ENCODE data around the gene OR2S2. TPM values are rescaled to one million over a fixed set of nuclear protein-coding genes. Genes with fewer than 3 reads are reported as not detected.

Gene OR2S2
- total and polyA plus RNA-seq, 2 of the 4 experiments (the other 2 are of a cell fraction) = 0.46 to 0.90 TPM

- ATAC-seq (ENCODE audit: low read depth) = no peak
- H3K14ac ChIP-seq (replicated peaks; ENCODE audit: low read depth, low read length) = no peak overlapping the region
- no peak overlapping the region for H3K4me2 ChIP-seq (ENCODE audit: low read depth, low read length)
- dilution Hi-C loops (cut with HindIII; ENCODE audit: low sequenced_read_pairs, unreplicated experiment) = no loop called here
- no peak overlapping the region for H3K4me3 ChIP-seq (ENCODE audit: insufficient read depth, low read depth, low read length)
- peak overlapping the region; percentile 45; the same call in 1 of the 2 replicates for H4K5ac ChIP-seq (ENCODE audit: low read depth, low read length)
- no peak overlapping the region; the same call in 1 of the 2 replicates for H3K9ac ChIP-seq (ENCODE audit: low read depth, low read length)
- H4K20me1 ChIP-seq (ENCODE audit: insufficient read depth, low read length) = no peaks in the 10 kb centered on the region
- ChIA-PET CTCF (no interaction called here), POLR2A (ENCODE audit: unreplicated experiment) (no interaction called here)
- peak overlapping the region; percentile 19; the same call in 1 of the 2 replicates for H3K27ac ChIP-seq (ENCODE audit: insufficient read depth, low read length)
- H3K9me1 ChIP-seq (ENCODE audit: insufficient read depth, low read length) = peaks cover 14% of the 10 kb centered on the region
- H2BK20ac ChIP-seq (ENCODE audit: low read depth, low read length) = peak overlapping the region; percentile 56
- intact Hi-C loops (cut with micrococcal nuclease) = no loop called here
- H3K36me3 ChIP-seq (ENCODE audit: control insufficient read depth, insufficient read depth, low read length) = no peaks in the 10 kb centered on the region
- peak overlapping the region; percentile 8 for H2BK120ac ChIP-seq (ENCODE audit: low read depth, low read length)
- no peak for DNase-seq
- H3K27me3 ChIP-seq (ENCODE audit: control insufficient read depth, insufficient read depth, low read length) = no peaks in the 10 kb centered on the region
- in situ Hi-C loops (cut with MboI; ENCODE audit: low sequenced_read_pairs) = no loop called here
- H3K9me3 ChIP-seq (ENCODE audit: control insufficient read depth, insufficient read depth, low read length) = no peaks in the 10 kb centered on the region
- H3K56ac ChIP-seq (ENCODE audit: extremely low read depth, insufficient read depth, low read length) = no peak overlapping the region
- peaks cover 12% of the 10 kb centered on the region for H3K4me1 ChIP-seq (ENCODE audit: control insufficient read depth, insufficient read depth, low read length)
- WGBS, 2 experiments (ENCODE audit: extremely low coverage in 2 of 2, insufficient read length in 1 of 2) = 100% methylated on average over 1 of the region's 4 CpGs; no CpG with 5 or more reads in 1 of the 2 experiments
- TF ChIP-seq MXI1 (IDR thresholded peaks at IDR 0.05; ENCODE audit: borderline replicate concordance, low read depth, low read length) (no peak), RCOR1 (IDR thresholded peaks at IDR 0.05; ENCODE audit: insufficient replicate concordance, low read length) (no peak), RFX5 (IDR thresholded peaks at IDR 0.05; ENCODE audit: low read depth, low read length) (no peak), BHLHE40 (IDR thresholded peaks at IDR 0.05; ENCODE audit: low read depth, low read length) (no peak), ELK1 (IDR thresholded peaks at IDR 0.05; ENCODE audit: borderline replicate concordance, low read depth, low read length) (no peak), USF2 (IDR thresholded peaks at IDR 0.05; ENCODE audit: low read depth, low read length) (no peak), SMC3 (IDR thresholded peaks at IDR 0.05; ENCODE audit: low read depth, low read length) (no peak), POLR2A (IDR thresholded peaks at IDR 0.05; ENCODE audit: low read depth, low read length) (no peak), NFE2L2 (IDR thresholded peaks at IDR 0.05; ENCODE audit: low read depth, low read length) (no peak), CTCF (conservative IDR thresholded peaks at IDR 0.05; ENCODE audit: low read depth, low read length) (no peak), FOS (IDR thresholded peaks at IDR 0.05; ENCODE audit: low read depth, low read length) (no peak), MAZ (IDR thresholded peaks at IDR 0.05; ENCODE audit: borderline replicate concordance, low read depth, low read length) (no peak), RAD21 (IDR thresholded peaks at IDR 0.05; ENCODE audit: low read length) (no peak), CHD1 (IDR thresholded peaks at IDR 0.05; ENCODE audit: low read depth, low read length) (no peak), CEBPB (IDR thresholded peaks at IDR 0.05; ENCODE audit: low read depth, low read length) (no peak)
- no peak overlapping the region; the same call in 1 of the 2 replicates for H3K4ac ChIP-seq (ENCODE audit: low read depth, low read length)
- peaks cover 0 to 4% of the 10 kb centered on the region in 2 experiments; a peak in 1 of 4 replicates for H3K79me1 ChIP-seq (ENCODE audit: low read depth in 1 of 2, low read length in 2 of 2)
- no peak overlapping the region for H2AFZ ChIP-seq (replicated peaks; ENCODE audit: low read length, poor library complexity)
- BruUV-seq (replicated peaks) = no TSS peak
- peak overlapping the region; percentile 67 for H2BK5ac ChIP-seq (ENCODE audit: low read depth, low read length, poor library complexity, severe bottlenecking)
- H4K8ac ChIP-seq (ENCODE audit: low read depth in 2 of 2, low read length in 2 of 2) = peak overlapping the region in 1 of 2 experiments; percentile 31; a peak in 2 of 4 replicates
- H2BK15ac ChIP-seq (ENCODE audit: low read depth, low read length) = peak overlapping the region; percentile 49; the same call in 2 of the 3 replicates
- H2AK5ac ChIP-seq (ENCODE audit: low read depth, low read length) = 0 out of 2 replicates have a peak overlapping the region, but pooled peaks have one; percentile 41
- no peak overlapping the region for H2AK9ac ChIP-seq (replicated peaks; ENCODE audit: low read depth, low read length, poor library complexity)
- H3K23ac ChIP-seq (ENCODE audit: low read depth, low read length) = no peak overlapping the region; the same call in 1 of the 2 replicates
- H3K18ac ChIP-seq (ENCODE audit: low read depth, low read length) = peak overlapping the region; percentile 82; the same call in 1 of the 2 replicates
- H4K91ac ChIP-seq (ENCODE audit: insufficient read depth, low read depth, low read length) = peak overlapping the region; percentile 58; the same call in 1 of the 2 replicates
Measured at GRCh38 chr9:35933550-35934067, 24.3 kb downstream of the OR2S2 start.

All from IMR-90 (cell line).